DND-41 (cell line): ENCODE results near the gene C3orf18.

Experiments
- EZH2 ChIP-seq: IDR thresholded peaks from 3 replicates; pipeline ENCODE4 v1.6.1; 2012; ENCODE audit warnings: borderline replicate concordance, low read depth, mild to moderate bottlenecking, moderate library complexity, low read length, inconsistent platforms; ENCODE audit not compliant: severe bottlenecking
- TF ChIP-seq, protein P1 (sequence below): IDR thresholded peaks from 2 replicates; pipeline ENCODE4 v1.5.1; 2012; ENCODE audit warnings: borderline replicate concordance, low read length, moderate library complexity, mild to moderate bottlenecking; ENCODE audit not compliant: poor library complexity, severe bottlenecking; ENCODE audit errors: extremely low read depth

DNA sequence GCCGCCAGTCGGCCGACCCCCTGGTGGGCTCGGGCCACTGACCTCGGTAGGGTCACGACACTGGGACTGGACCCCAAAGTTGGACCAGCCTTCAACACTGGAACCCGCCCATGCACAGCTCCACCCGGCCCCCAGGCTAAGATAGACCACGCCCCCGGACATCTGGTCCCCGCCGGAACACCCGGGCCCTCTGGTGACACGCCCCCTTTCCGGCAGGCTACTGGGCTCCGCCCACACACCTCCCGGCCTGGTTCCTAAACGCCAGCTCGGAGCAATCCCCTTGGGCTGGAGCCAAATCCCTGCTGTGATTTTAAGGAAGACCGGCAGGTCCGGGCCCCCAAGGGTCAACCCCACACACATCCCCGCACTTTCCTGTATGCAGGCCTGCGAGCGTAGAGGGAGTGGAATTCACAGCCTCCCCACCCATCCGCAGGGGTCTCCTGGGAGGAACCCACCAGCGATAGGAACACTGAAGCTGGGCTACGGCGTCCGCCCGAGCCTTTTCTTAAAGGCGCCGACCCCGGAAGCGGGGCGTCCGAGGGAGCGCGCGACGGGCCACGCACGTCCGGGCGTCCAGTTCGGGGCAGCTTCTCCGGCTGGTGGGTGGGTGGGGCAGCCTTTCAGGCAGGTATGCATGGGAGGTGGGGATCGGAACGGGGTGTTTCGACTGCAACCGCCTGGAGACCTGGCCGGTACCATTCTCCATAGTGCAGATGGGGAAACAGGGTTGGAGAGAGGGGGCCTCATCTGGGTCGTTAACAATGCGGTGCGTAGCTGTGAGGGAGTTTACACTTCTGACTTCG lies 1.6 kb upstream of the C3orf18 start, which contains the start of gene HEMK1:
- no peak for TF ChIP-seq EZH2
- TF ChIP-seq, protein P1, sequence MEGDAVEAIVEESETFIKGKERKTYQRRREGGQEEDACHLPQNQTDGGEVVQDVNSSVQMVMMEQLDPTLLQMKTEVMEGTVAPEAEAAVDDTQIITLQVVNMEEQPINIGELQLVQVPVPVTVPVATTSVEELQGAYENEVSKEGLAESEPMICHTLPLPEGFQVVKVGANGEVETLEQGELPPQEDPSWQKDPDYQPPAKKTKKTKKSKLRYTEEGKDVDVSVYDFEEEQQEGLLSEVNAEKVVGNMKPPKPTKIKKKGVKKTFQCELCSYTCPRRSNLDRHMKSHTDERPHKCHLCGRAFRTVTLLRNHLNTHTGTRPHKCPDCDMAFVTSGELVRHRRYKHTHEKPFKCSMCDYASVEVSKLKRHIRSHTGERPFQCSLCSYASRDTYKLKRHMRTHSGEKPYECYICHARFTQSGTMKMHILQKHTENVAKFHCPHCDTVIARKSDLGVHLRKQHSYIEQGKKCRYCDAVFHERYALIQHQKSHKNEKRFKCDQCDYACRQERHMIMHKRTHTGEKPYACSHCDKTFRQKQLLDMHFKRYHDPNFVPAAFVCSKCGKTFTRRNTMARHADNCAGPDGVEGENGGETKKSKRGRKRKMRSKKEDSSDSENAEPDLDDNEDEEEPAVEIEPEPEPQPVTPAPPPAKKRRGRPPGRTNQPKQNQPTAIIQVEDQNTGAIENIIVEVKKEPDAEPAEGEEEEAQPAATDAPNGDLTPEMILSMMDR: no peak
